K562 (cell line): ENCODE results near the gene TPSG1. TPM values are rescaled to one million over a fixed set of nuclear protein-coding genes. Genes with fewer than 3 reads are reported as not detected.

Experiments
- BDP1 ChIP-seq: IDR thresholded peaks from 3 replicates; pipeline ENCODE4 v1.6.1; 2011; ENCODE audit not compliant: insufficient read length, insufficient read depth
- FOXA1 ChIP-seq: fragments of 450-650 bp; IDR thresholded peaks from 2 replicates; pipeline ENCODE4 v1.6.1; 2016; ENCODE audit warnings: mild to moderate bottlenecking, borderline replicate concordance
- GATAD2B ChIP-seq: fragments of 450-650 bp; IDR thresholded peaks from 2 replicates; pipeline ENCODE4 v1.6.1; 2017; ENCODE audit warnings: mild to moderate bottlenecking, borderline replicate concordance
- HNRNPL ChIP-seq: fragments of 200-400 bp; formaldehyde crosslinking; IDR thresholded peaks from 2 replicates; pipeline ENCODE4 v1.6.1; 2017; ENCODE audit warnings: low read depth, mild to moderate bottlenecking, low read length
- L3MBTL2 ChIP-seq: fragments of 450-650 bp; IDR thresholded peaks from 2 replicates; pipeline ENCODE4 v1.6.1; 2016; ENCODE audit warnings: mild to moderate bottlenecking, moderate library complexity
- MAZ ChIP-seq, 2 experiments: fragments of 450-650 bp in 1 of 2; sonication (generic) in 1 of 2; formaldehyde crosslinking; IDR thresholded peaks in 1 of 2; conservative IDR thresholded peaks in 1 of 2; 2 replicates each; pipeline versions ENCODE4 v1.4.0 to v1.5.0; 2020; ENCODE audit warnings: mild to moderate bottlenecking in 1 of 2, missing genetic modification reagents in 1 of 2
- MIER1 ChIP-seq: fragments of 450-650 bp; IDR thresholded peaks from 2 replicates; pipeline ENCODE4 v1.6.1; 2016; ENCODE audit warnings: antibody characterized with exemption, mild to moderate bottlenecking, low read depth
- SNAPC5 ChIP-seq: fragments of 250-450 bp; sonication (Bioruptor Pico); IDR thresholded peaks from 2 replicates; pipeline ENCODE4 v1.8.0; 2021; ENCODE audit warnings: moderate library complexity, mild to moderate bottlenecking, inconsistent platforms
- THRA ChIP-seq: fragments of 450-650 bp; IDR thresholded peaks from 2 replicates; pipeline ENCODE4 v1.6.1; 2017; ENCODE audit warnings: mild to moderate bottlenecking, moderate library complexity
- ZBTB26 ChIP-seq: fragments of 450-650 bp; formaldehyde crosslinking; IDR thresholded peaks from 2 replicates; pipeline ENCODE4 v1.4.0; 2022; ENCODE audit warnings: missing genetic modification characterization
- ZNF316 ChIP-seq: fragments of 450-650 bp; IDR thresholded peaks from 2 replicates; pipeline ENCODE4 v1.6.1; 2016
- ZNF431 ChIP-seq: sonication (generic); formaldehyde crosslinking; IDR thresholded peaks from 2 replicates; pipeline ENCODE4 v1.8.0; 2022; ENCODE audit warnings: mild to moderate bottlenecking, missing genetic modification reagents
- polyA plus RNA-seq, 8 experiments: library from polyadenylated mRNA; depleted of rRNA in 4 of 8; stranded (reverse) in 5 of 8; unstranded in 3 of 8; fragments of >200 nt; fragmentation: Nextera tagmentation in 2 of 8; fragmentation: Illumina TruSeq in 1 of 8; extraction: Ambion mirVana in 2 of 8; extraction: Trizol in 1 of 8; gene quantifications; 2 replicates each; pipeline versions ENCODE4 v1.2.1 to v1.2.3, GENCODE V29; 2011 to 2014; ENCODE audit warnings: inconsistent platforms in 1 of 8, missing spikeins in 1 of 8
- total RNA-seq, 7 experiments: library from RNA; depleted of rRNA in 6 of 7; stranded (reverse); fragments of >200 nt in 6 of 7; fragmentation: Illumina TruSeq in 2 of 7; extraction: Trizol in 2 of 7; gene quantifications; 2 replicates each; pipeline versions ENCODE4 v1.2.1 to v1.2.3, GENCODE V29; 2011 to 2021; ENCODE audit warnings: low replicate concordance in 1 of 7
- TF ChIP-seq, protein P1 (sequence below): fragments of 450-650 bp; IDR thresholded peaks from 2 replicates; pipeline ENCODE4 v1.7.1; 2018; ENCODE audit warnings: mild to moderate bottlenecking, low read depth; ENCODE audit not compliant: partially characterized antibody
- TF ChIP-seq, protein P2 (sequence below), 2 experiments: fragments of 450-650 bp; IDR thresholded peaks; 2 replicates each; pipeline ENCODE4 v1.6.1; 2016; ENCODE audit warnings: mild to moderate bottlenecking in 2 of 2, borderline replicate concordance in 1 of 2, low read depth in 1 of 2, moderate library complexity in 1 of 2

TPSG1 gene
- total and polyA plus RNA-seq, 9 of the 15 experiments (the other 6 are each of a cell fraction or from before 2014, with no cell fraction given) = not detected

- TF ChIP-seq SNAPC5 (CRISPR knock-in tag) = no peak
- no peak for TF ChIP-seq BDP1
- peak; percentile 91 for TF ChIP-seq HNRNPL
- TF ChIP-seq L3MBTL2 = peak; percentile 61
- TF ChIP-seq ZNF431 (CRISPR knock-in tag) = no peak
- no peak for TF ChIP-seq ZNF316
- TF ChIP-seq THRA = no peak
- no peak for TF ChIP-seq ZBTB26 (CRISPR knock-in tag)
- TF ChIP-seq FOXA1 = no peak
- TF ChIP-seq MAZ (CRISPR knock-in tag; conservative IDR thresholded peaks at IDR 0.05 in 1 of 2, IDR thresholded peaks at IDR 0.05 in 1 of 2) = peak; percentile 18 to 35; a peak in 1 of 4 replicates
- TF ChIP-seq, protein P1, sequence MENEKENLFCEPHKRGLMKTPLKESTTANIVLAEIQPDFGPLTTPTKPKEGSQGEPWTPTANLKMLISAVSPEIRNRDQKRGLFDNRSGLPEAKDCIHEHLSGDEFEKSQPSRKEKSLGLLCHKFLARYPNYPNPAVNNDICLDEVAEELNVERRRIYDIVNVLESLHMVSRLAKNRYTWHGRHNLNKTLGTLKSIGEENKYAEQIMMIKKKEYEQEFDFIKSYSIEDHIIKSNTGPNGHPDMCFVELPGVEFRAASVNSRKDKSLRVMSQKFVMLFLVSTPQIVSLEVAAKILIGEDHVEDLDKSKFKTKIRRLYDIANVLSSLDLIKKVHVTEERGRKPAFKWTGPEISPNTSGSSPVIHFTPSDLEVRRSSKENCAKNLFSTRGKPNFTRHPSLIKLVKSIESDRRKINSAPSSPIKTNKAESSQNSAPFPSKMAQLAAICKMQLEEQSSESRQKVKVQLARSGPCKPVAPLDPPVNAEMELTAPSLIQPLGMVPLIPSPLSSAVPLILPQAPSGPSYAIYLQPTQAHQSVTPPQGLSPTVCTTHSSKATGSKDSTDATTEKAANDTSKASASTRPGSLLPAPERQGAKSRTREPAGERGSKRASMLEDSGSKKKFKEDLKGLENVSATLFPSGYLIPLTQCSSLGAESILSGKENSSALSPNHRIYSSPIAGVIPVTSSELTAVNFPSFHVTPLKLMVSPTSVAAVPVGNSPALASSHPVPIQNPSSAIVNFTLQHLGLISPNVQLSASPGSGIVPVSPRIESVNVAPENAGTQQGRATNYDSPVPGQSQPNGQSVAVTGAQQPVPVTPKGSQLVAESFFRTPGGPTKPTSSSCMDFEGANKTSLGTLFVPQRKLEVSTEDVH = no peak
- TF ChIP-seq GATAD2B = no peak
- TF ChIP-seq, protein P2, sequence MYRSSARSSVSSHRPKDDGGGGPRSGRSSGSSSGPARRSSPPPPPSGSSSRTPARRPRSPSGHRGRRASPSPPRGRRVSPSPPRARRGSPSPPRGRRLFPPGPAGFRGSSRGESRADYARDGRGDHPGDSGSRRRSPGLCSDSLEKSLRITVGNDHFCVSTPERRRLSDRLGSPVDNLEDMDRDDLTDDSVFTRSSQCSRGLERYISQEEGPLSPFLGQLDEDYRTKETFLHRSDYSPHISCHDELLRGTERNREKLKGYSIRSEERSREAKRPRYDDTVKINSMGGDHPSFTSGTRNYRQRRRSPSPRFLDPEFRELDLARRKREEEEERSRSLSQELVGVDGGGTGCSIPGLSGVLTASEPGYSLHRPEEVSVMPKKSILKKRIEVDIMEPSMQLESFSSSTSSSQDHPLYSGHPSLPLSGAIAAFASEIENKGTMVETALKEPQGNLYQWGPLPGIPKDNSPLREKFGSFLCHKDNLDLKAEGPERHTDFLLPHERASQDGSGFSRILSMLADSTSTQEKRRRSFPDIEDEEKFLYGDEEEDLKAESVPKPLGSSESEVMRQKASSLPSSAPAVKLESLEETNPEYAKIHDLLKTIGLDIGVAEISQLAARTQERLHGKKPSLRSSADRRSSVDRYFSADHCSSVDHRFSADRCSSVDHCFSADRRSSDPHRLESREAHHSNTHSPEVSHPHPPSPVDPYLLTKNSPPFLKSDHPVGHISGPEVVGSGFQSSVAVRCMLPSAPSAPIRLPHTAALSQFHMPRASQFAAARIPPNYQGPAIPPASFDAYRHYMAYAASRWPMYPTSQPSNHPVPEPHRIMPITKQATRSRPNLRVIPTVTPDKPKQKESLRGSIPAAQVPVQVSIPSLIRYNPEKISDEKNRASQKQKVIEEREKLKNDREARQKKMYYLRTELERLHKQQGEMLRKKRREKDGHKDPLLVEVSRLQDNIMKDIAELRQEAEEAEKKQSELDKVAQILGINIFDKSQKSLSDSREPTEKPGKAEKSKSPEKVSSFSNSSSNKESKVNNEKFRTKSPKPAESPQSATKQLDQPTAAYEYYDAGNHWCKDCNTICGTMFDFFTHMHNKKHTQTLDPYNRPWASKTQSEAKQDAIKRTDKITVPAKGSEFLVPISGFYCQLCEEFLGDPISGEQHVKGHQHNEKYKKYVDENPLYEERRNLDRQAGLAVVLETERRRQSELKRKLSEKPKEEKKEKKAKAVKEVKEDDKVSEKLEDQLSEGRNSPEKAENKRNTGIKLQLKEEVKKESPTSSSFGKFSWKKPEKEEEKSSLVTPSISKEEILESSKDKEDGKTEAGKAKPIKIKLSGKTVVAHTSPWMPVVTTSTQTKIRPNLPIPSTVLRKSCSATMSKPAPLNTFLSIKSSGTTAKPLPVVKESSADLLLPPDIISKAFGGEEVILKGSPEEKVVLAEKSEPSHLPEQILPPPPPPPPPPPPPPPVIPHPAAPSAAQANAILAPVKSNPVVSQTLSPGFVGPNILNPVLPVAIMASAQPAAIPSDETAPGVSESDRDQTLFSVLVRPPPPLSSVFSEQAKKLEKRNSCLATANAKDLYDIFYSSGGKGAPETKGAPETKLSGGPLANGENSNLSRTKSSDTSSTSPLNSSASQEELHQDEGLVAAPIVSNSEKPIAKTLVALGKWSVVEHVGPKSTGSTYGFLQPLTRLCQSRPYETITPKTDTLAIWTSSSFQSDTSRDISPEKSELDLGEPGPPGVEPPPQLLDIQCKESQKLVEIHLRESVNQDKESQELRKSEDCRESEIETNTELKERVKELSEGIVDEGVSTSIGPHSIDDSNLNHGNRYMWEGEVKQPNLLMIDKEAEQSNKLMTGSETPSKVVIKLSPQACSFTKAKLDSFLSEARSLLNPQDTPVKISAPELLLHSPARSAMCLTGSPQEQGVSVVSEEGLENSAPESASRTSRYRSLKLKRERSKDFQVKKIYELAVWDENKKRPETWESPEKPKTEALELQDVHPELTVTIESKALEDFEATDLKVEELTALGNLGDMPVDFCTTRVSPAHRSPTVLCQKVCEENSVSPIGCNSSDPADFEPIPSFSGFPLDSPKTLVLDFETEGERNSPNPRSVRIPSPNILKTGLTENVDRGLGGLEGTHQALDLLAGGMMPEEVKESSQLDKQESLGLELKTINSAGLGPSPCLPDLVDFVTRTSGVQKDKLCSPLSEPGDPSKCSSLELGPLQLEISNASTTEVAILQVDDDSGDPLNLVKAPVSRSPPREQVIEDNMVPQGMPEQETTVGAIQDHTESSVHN (IDR thresholded peaks at IDR 0.05; ENCODE audit: borderline replicate concordance in 1 of 2, low read depth in 1 of 2) = no peak
- TF ChIP-seq MIER1 = no peak
Observed at GRCh38 chr16:1193143-1193824, 31.8 kb downstream of the TPSG1 start (continued).
